Esophagus (tissue), 2 donors: Measurements from ENCODE around the gene SLC1A7. TPM values are rescaled to one million over a fixed set of nuclear protein-coding genes. Genes with fewer than 3 reads are reported as not detected.

ENCODE experiments used
- H3K27ac ChIP-seq, 2 donors: one replicate each; pipeline ENCODE4 v1.5.1; 2013; ENCODE audit warnings: low read depth in 2 of 2, mild to moderate bottlenecking in 2 of 2, inconsistent platforms in 1 of 2, low read length in 1 of 2, moderate library complexity in 1 of 2
- H3K27me3 ChIP-seq, 2 donors: one replicate each; pipeline ENCODE4 v1.6.1; 2013; ENCODE audit warnings: low read length in 2 of 2, control low read depth in 1 of 2, mild to moderate bottlenecking in 1 of 2; ENCODE audit not compliant: insufficient read depth in 2 of 2, control insufficient read depth in 1 of 2
- H3K36me3 ChIP-seq, 2 donors: one replicate each; pipeline ENCODE4 v1.6.1; 2013; ENCODE audit warnings: low read length in 1 of 2; ENCODE audit not compliant: control insufficient read depth in 2 of 2, insufficient read depth in 2 of 2
- H3K4me1 ChIP-seq, 2 donors: one replicate each; pipeline ENCODE4 v1.6.1; 2013; ENCODE audit warnings: low read length in 1 of 2; ENCODE audit not compliant: control insufficient read depth in 2 of 2, insufficient read depth in 2 of 2
- H3K4me3 ChIP-seq, 2 donors: one replicate each; pipeline ENCODE4 v1.5.1; 2013; ENCODE audit warnings: low read length in 2 of 2, mild to moderate bottlenecking in 2 of 2, low read depth in 1 of 2, moderate library complexity in 1 of 2
- H3K9me3 ChIP-seq, 2 donors: one replicate each; pipeline ENCODE4 v1.6.1; 2013; ENCODE audit warnings: mild to moderate bottlenecking in 2 of 2, low read depth in 1 of 2, low read length in 1 of 2, moderate library complexity in 1 of 2; ENCODE audit not compliant: control insufficient read depth in 2 of 2, insufficient read depth in 1 of 2
- WGBS, 2 donors: extraction: QIAGEN DNeasy Blood & Tissue Kit; methylation state at CpG; one replicate each; pipeline ENCODE4 v1.1.7; 2013; 5-methylcytosine and 5-hydroxymethylcytosine counted together
- polyA plus RNA-seq, 2 donors: library from polyadenylated mRNA; stranded (reverse); fragments of 200-250 nt; gene quantifications; one replicate each; pipeline ENCODE4 v1.2.3, GENCODE V29; 2013
- donor health status: healthy with polysubstance abuse.
- donor health status: Bipolar disorder and iron deficiency.

Gene SLC1A7
- polyA plus RNA-seq, 2 donors: 0.05 to 0.10 TPM

DNA sequence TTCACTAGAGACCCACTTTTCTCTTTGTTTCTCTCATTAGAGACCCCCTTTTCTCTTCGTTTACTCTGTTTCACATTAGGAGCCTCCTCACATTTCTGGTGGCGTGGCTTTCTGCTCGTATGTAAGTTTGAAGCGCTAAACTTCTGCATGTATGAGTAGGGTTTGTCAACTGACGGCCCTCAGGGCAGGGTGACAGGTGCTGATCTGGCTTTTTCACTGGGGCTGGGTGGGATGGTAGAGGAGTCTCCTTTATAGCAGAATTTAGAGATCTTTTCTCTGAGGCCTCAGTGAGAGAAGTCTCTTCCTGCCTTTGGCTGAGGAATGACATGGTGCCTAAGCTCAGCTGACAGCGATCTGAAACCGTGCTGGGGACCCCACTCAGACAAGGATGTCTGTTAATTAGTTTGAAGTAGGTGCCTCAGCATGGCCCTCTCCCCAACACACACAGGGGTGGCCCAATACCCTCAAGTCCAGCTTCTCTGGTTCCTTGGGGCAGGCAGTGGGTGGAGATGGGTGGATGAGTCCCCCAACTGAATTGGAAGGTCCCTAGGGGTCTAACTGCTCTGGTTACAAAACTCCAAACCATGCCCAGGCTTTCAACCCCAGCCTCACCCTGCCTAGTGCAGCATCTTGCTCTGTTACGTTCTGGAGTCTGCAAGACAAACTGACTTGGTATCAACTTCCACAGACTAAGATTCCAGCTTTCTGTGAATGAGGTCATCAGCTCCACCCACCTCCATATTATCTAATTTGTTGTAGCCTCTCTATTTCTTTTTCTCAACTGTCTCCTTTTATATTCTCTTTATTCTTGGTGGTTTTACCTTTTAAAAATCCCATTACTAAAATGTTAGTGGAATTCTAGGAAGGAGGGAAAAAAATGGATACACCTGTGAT, 3.2 kb downstream of the SLC1A7 start:
- Histone ChIP-seq H3K4me3 (no peak overlapping the region), H3K36me3 (no peaks in the 10 kb centered on the region), H3K4me1 (peaks cover 0 to 4% of the 10 kb centered on the region in 2 donors), H3K27ac (peak overlapping the region in 1 of 2 donors; percentile 11), H3K9me3 (no peaks in the 10 kb centered on the region), H3K27me3 (no peaks in the 10 kb centered on the region)
- WGBS, 2 donors: 85 to 87% methylated on average over 8 of the region's 8 CpGs

DNA sequence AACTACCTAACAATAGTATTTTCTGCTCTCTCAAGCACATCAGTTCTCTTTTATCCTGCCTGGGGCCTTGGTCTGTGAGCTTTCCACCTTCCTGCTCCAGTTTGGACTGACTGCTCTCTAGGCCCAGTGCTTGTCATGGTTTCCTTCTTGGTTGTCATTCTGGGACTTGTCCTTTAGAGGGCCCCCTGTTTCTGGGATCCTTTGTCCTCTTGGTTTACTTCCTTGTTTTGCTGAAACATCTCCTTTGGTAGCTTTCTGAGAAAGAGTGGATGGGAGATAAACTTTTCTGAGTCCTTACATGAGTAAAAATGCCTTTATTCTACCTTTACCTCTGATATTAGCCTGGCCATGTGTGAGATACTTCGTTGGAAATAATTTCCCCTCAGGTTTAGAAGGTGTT, 4.7 kb downstream of the SLC1A7 start:
- 80% methylated on average over 1 of the region's 1 CpG for WGBS, 2 donors
- H3K36me3 ChIP-seq: no peaks in the 10 kb centered on the region
- no peaks in the 10 kb centered on the region for H3K9me3 ChIP-seq
- no peak overlapping the region for H3K27ac ChIP-seq
- H3K4me1 ChIP-seq: peaks cover 0 to 4% of the 10 kb centered on the region in 2 donors
- H3K27me3 ChIP-seq: no peaks in the 10 kb centered on the region
- H3K4me3 ChIP-seq: no peak overlapping the region

DNA sequence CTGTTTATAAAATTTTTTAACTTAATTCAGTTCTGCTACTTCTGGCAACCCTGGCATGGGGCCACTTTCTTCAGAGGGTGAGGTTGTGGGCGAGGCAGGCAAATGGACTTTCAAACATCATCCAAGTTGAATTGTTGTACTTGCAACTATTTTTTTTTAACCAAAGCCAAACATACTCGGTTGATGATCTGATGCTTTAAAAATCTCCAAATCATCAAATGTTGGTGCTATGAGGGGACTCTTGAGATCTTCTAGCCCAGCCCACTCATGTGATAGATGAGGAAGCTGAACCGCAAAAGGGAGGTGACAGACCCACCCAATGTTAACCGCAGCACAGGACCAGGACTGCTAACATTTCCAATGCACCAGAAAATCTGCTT, 6.7 kb downstream of the SLC1A7 start:
- no peaks in the 10 kb centered on the region for H3K36me3 ChIP-seq
- no peaks in the 10 kb centered on the region for H3K27me3 ChIP-seq
- 52 to 59% methylated on average over 4 of the region's 4 CpGs for WGBS, 2 donors
- no peak overlapping the region for H3K4me3 ChIP-seq
- no peak overlapping the region for H3K27ac ChIP-seq
- peaks cover 0 to 4% of the 10 kb centered on the region in 2 donors for H3K4me1 ChIP-seq
- no peaks in the 10 kb centered on the region for H3K9me3 ChIP-seq

DNA sequence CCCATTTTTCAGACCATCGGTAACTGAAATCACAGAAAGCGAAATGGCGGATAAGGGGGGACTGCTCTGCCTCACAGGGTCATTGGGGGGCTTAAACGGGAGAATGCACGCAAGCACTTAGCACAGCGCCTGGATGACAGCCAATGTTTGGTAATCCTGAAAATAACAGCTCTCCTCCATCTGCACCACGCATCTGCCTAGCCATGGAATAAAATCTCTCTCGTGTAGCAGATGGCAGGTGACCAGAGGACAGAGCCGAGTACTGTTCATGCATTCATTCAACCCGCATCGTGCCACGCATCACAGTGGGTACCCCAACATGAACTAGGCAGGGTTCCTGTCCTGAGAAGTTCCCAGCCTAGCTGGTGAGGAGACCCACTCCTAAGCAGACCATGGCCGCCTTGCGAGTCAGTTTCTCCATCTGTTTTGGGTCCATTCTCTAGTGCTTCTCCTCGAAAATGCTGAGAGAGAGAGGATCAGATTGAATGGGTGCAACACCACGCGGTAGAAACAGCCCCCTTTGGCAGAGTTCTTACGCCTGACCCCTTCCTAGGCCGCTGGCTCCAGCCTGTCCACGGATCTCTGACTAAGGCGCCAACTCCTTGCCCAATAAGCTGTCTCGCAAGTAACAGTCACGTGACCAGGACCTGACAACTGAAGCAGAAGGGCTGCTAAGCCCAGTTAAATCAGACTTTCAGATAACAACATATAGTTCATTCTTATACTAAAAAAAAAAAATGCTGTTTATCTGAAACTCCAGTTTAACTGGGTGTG, 7.3 kb downstream of the SLC1A7 start:
- Histone ChIP-seq H3K9me3 (no peaks in the 10 kb centered on the region), H3K4me3 (no peak overlapping the region), H3K36me3 (no peaks in the 10 kb centered on the region), H3K27ac (peak overlapping the region; percentile 7 to 41), H3K4me1 (peaks cover 0 to 4% of the 10 kb centered on the region in 2 donors), H3K27me3 (no peaks in the 10 kb centered on the region)
- WGBS, 2 donors: 68 to 71% methylated on average over 23 of the region's 23 CpGs

DNA sequence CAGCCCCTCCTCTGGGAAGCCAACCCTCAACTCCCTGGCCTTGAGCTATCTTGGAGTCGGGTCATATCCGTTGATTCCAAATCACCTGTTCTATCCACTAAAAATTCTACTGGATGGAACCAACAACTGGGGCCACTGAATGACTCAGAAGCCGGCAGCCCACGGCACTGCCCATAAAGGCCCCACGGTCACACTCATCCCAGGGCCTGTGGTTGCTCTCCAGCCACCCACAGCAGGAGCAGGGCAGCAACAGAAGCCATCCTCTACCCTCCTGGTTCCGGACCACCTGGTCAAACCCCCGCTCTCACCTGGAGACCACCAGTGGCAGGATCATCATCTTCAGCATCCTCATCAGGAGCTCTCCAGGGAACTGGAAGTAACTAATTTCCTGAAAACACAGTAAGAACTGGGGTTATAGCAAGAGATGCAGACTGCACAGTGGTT, 8.4 kb downstream of the SLC1A7 start:
- no peaks in the 10 kb centered on the region for H3K27me3 ChIP-seq
- no peak overlapping the region for H3K27ac ChIP-seq
- WGBS, 2 donors: 93% methylated on average over 7 of the region's 7 CpGs
- H3K9me3 ChIP-seq: no peaks in the 10 kb centered on the region
- peaks cover 0 to 4% of the 10 kb centered on the region in 2 donors for H3K4me1 ChIP-seq
- H3K4me3 ChIP-seq: no peak overlapping the region
- H3K36me3 ChIP-seq: no peaks in the 10 kb centered on the region

DNA sequence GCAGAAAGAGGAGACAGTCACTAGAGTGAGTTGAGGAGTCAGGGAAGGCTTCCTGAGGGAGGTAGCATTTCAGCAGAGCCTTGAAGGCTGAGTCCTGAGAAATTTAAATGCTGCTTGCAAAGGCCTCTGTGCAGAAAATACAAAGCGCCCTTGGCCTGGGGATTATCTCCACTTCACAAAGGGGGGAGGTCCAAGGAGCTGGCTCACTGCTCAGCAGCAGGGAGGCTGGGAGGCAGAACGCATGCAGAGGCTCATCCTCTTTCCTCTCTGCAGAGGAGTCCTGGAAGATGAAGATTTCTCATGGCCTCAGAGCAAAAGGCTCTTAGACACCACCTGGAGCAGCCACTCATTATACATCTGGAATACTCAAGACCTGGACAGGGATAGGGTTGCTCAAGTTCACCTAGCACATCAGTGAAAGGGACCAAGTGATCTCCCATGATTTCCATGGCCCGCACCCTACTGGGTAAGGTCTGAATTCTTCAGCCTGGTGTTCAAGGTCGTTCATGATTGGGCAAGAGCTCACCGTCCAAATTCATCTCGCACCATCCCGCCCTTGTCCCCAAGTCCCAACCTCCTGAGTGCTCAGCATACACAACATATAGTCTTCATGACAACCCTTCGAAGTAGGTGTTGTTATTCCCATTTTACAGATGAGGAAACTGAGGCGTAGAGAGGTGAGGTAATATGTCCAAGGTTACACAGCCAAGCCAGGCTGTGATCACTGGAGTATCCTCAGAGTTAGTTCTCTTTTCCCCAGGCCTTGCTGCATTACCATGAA, 9.0 kb downstream of the SLC1A7 start:
- H3K4me3 ChIP-seq: no peak overlapping the region
- H3K27me3 ChIP-seq: no peaks in the 10 kb centered on the region
- no peak overlapping the region for H3K27ac ChIP-seq
- no peaks in the 10 kb centered on the region for H3K9me3 ChIP-seq
- H3K4me1 ChIP-seq: peaks cover 0 to 4% of the 10 kb centered on the region in 2 donors
- no peaks in the 10 kb centered on the region for H3K36me3 ChIP-seq
- WGBS, 2 donors: 80% methylated on average over 9 of the region's 9 CpGs

DNA sequence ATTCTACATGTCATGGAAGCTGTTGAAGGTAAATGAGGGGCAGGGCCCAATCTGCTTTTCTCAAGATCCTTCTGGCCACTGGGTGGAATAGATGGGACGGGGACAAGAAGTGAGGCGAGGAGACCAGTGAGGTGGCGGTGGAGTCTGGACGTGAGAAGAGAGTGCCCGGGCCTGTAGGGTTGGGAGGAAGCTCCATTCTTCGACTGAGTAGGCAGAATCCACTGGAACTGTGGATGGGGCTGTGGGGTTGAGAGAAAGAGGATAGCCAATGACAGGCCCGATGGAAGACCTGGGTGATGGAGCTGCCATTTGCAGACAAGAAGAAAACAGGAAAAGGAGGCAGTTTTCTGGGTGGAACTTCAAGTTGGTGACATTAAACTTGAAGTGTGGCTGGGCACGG, 10.3 kb downstream of the SLC1A7 start:
- H3K4me3 ChIP-seq: no peak overlapping the region
- no peaks in the 10 kb centered on the region for H3K9me3 ChIP-seq
- no peaks in the 10 kb centered on the region for H3K36me3 ChIP-seq
- H3K4me1 ChIP-seq: peaks cover 0 to 4% of the 10 kb centered on the region in 2 donors
- no peaks in the 10 kb centered on the region for H3K27me3 ChIP-seq
- WGBS, 2 donors: 77 to 85% methylated on average over 8 of the region's 8 CpGs
- H3K27ac ChIP-seq: no peak overlapping the region

DNA sequence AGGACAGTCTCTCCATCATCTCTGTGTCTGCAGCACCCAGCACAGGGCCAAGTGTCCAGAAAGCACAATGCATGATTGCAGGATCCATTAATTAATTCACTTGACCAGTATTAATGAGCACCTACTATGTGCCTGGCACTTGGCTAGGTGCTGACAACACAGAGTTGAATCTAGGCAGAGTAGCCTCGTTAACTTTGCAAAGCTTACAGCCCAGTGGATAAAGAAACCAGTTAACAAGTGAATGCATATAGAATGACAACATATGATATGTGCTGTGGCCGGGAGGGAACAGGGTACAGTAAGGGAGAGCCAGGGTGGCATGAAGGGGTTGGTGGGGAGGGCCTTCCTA, 10.9 kb downstream of the SLC1A7 start:
- no peak overlapping the region for H3K27ac ChIP-seq
- no peaks in the 10 kb centered on the region for H3K27me3 ChIP-seq
- 82 to 88% methylated on average over 2 of the region's 2 CpGs for WGBS, 2 donors
- H3K9me3 ChIP-seq: no peaks in the 10 kb centered on the region
- no peaks in the 10 kb centered on the region for H3K36me3 ChIP-seq
- no peak overlapping the region for H3K4me3 ChIP-seq
- H3K4me1 ChIP-seq: peaks cover 0 to 4% of the 10 kb centered on the region in 2 donors

DNA sequence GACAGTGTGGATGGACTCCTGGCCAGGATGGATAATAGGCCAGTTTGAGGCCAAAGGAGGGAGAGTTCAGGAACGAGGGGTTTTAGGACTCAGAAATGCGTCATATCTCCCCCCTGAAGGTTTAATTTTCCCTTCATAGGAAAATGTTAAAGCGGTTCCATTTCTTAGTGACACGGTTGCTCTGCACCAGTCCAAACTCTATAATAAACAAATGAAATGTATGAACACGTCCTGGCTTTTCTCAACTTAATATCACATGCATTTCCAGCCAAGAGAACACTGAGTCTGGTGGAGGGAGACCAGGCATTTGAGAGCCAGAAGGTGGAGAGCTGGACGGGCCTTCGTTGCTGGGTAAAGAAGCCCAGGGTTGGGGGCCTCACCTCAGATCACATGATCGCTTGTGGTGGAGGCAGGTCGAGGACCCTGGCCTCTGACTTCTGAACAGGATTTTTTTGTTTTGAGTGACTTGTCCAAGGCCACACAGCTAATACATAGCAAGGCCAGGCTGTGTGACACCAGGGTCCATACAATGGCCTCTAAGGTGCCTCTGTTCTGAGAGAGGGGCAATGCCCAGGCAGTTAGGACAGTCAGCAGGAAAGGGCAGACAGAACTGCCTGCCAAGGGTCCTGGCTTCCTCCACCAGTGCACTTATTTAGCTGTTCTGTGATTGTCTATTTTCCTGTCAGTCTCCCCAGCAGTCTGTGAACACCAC, 11.4 kb downstream of the SLC1A7 start:
- 62 to 63% methylated on average over 9 of the region's 9 CpGs for WGBS, 2 donors
- no peaks in the 10 kb centered on the region for H3K27me3 ChIP-seq
- no peaks in the 10 kb centered on the region for H3K36me3 ChIP-seq
- no peak overlapping the region for H3K4me3 ChIP-seq
- no peaks in the 10 kb centered on the region for H3K9me3 ChIP-seq
- peaks cover 0 to 4% of the 10 kb centered on the region in 2 donors for H3K4me1 ChIP-seq
- H3K27ac ChIP-seq: no peak overlapping the region
